Panc1 (cell line): ENCODE measurements around the gene TOR2A. TPM values are rescaled to one million over a fixed set of nuclear protein-coding genes. Genes with fewer than 3 reads are reported as not detected.
"Not testable (repeated sequence)": the region's sequence is repeated elsewhere in the genome, so short reads cannot be mapped to it uniquely, and the experiment has no call there.

ENCODE experiments used
- ATAC-seq: fragments of 200-7000 bp; cut with Tn5 transposase; 2 replicates; pipeline ENCODE4 v1.9.1; 2020; ENCODE audit warnings: mild to moderate bottlenecking, moderate library complexity
- BruUV-seq: library from RNA; stranded (reverse); fragments of 400-500 nt; replicated peaks from 2 replicates; lab custom pipeline; 2021; lab: Mats Ljungman, UMichigan
- CTCF ChIA-PET: fragments of 300-600 bp; sonication (Branson Sonifier 250); formaldehyde crosslinking; loops from one replicate; lab custom pipeline; 2022; ENCODE audit warnings: antibody characterized with exemption; lab: Charles Lee
- POLR2A ChIA-PET: fragments of 300-600 bp; sonication (Branson Sonifier 250); formaldehyde crosslinking; loops from one replicate; lab custom pipeline; 2022; ENCODE audit warnings: antibody characterized with exemption; lab: Charles Lee
- DNase-seq: peaks from one replicate; pipeline ENCODE4 v3.0.0-alpha.2; 2010; ENCODE audit warnings: low read depth, low spot score
- H3K27ac ChIP-seq: 2 replicates; pipeline ENCODE4 v1.5.1; 2011; ENCODE audit warnings: mild to moderate bottlenecking, low read length, inconsistent platforms
- H3K27me3 ChIP-seq: fragments of 200-500 bp; sonication (Bioruptor generic); 2 replicates; pipeline ENCODE4 v1.6.0; 2014; ENCODE audit warnings: low read length, inconsistent platforms; ENCODE audit not compliant: control insufficient read depth, insufficient read depth
- H3K36me3 ChIP-seq: fragments of 200-500 bp; sonication (Bioruptor generic); 2 replicates; pipeline ENCODE4 v1.5.1; 2014; ENCODE audit warnings: inconsistent platforms, mild to moderate bottlenecking, low read length, moderate library complexity; ENCODE audit not compliant: control insufficient read depth, insufficient read depth
- H3K4me1 ChIP-seq: 2 replicates; pipeline ENCODE4 v1.5.1; 2011; ENCODE audit warnings: inconsistent platforms, mild to moderate bottlenecking, low read length, moderate library complexity; ENCODE audit not compliant: control insufficient read depth, insufficient read depth
- H3K4me3 ChIP-seq, 2 experiments: 2 replicates each; pipeline ENCODE4 v1.5.1; 2011 to 2012; ENCODE audit warnings: low read depth in 2 of 2, low read length in 2 of 2, mild to moderate bottlenecking in 2 of 2, inconsistent platforms in 1 of 2, moderate library complexity in 1 of 2
- H3K9me3 ChIP-seq: fragments of 200-500 bp; sonication (Bioruptor generic); 2 replicates; pipeline ENCODE4 v1.5.1; 2014; ENCODE audit warnings: low read depth, mild to moderate bottlenecking, inconsistent platforms, low read length, moderate library complexity; ENCODE audit not compliant: control insufficient read depth, insufficient read depth
- CTCF ChIP-seq: fragments of 450-650 bp; IDR thresholded peaks from 2 replicates; pipeline ENCODE4 v1.5.1; 2017; ENCODE audit warnings: mild to moderate bottlenecking
- POLR2AphosphoS5 ChIP-seq: IDR thresholded peaks from 2 replicates; pipeline ENCODE4 v1.6.1; 2012; ENCODE audit warnings: mild to moderate bottlenecking, low read depth, low read length, moderate library complexity
- SIN3A ChIP-seq: IDR thresholded peaks from 2 replicates; pipeline ENCODE4 v1.6.1; 2012; ENCODE audit warnings: low read depth, mild to moderate bottlenecking, low read length, moderate library complexity, borderline replicate concordance; ENCODE audit not compliant: insufficient read depth
- TCF7L2 ChIP-seq: IDR thresholded peaks from 2 replicates; pipeline ENCODE4 v1.6.1; 2011; ENCODE audit warnings: mild to moderate bottlenecking, low read depth, low read length, inconsistent platforms
- in situ Hi-C: cut with HindIII; loops from 2 replicates; pipeline ENCODE4 v1.10.0; 2016; ENCODE audit warnings: low sequenced_read_pairs, low pct_unique_long_range_greater_than_20kb
- intact Hi-C: fragments of 100-400 bp; cut with micrococcal nuclease; formaldehyde crosslinking; loops from one replicate; pipeline ENCODE4 v1.10.0; 2022; ENCODE audit not compliant: unreplicated experiment
- total RNA-seq: library from RNA; stranded (reverse); gene quantifications from one replicate; pipeline ENCODE4 v1.2.1, GENCODE V29; 2021; ENCODE audit not compliant: unreplicated experiment
- TF ChIP-seq, protein P1 (sequence below), 2 experiments: IDR thresholded peaks; 2 replicates each; pipeline ENCODE4 v1.6.1; 2011 to 2012; ENCODE audit warnings: low read depth in 2 of 2, control low read depth in 1 of 2, low read length in 1 of 2, mild to moderate bottlenecking in 1 of 2, moderate library complexity in 1 of 2; ENCODE audit not compliant: insufficient read depth in 1 of 2

TOR2A gene
- total RNA-seq, 1 experiment from 2014 or later: 8.2 TPM

DNA sequence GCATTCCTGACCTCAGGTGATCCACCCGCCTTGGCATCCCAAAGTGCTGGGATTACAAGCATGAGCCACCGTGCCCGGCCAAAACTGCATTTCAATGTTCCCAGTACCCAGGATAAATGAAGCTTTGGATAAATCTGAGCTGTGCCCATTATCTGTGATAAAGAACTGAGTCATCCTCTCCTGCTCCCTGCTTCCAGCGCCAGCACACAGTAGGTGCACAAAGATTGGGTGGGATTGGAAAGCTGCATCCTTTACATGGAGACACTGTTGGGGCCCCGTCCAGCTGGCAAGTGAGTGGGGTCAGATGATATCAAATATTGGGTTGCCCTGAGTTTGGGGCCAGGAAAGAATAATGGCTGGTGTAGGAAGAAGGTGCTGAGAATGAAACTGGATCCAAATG, 26.0 kb upstream of the TOR2A start:
- POLR2A ChIA-PET: no interaction called here
- no peak for DNase-seq
- H3K36me3 ChIP-seq: no peaks in the 10 kb centered on the region
- H3K4me1 ChIP-seq: no peaks in the 10 kb centered on the region
- in situ Hi-C loops (no loop called here), intact Hi-C loops (no loop called here)
- CTCF ChIA-PET: no interaction called here
- no peak overlapping the region for H3K4me3 ChIP-seq
- ATAC-seq: no peak
- H3K27ac ChIP-seq: no peak overlapping the region
- no TSS peak for BruUV-seq
- H3K27me3 ChIP-seq: no peaks in the 10 kb centered on the region
- TF ChIP-seq TCF7L2 (no peak), SIN3A (no peak), CTCF (no peak), POLR2AphosphoS5 (no peak)
- TF ChIP-seq, protein P1, sequence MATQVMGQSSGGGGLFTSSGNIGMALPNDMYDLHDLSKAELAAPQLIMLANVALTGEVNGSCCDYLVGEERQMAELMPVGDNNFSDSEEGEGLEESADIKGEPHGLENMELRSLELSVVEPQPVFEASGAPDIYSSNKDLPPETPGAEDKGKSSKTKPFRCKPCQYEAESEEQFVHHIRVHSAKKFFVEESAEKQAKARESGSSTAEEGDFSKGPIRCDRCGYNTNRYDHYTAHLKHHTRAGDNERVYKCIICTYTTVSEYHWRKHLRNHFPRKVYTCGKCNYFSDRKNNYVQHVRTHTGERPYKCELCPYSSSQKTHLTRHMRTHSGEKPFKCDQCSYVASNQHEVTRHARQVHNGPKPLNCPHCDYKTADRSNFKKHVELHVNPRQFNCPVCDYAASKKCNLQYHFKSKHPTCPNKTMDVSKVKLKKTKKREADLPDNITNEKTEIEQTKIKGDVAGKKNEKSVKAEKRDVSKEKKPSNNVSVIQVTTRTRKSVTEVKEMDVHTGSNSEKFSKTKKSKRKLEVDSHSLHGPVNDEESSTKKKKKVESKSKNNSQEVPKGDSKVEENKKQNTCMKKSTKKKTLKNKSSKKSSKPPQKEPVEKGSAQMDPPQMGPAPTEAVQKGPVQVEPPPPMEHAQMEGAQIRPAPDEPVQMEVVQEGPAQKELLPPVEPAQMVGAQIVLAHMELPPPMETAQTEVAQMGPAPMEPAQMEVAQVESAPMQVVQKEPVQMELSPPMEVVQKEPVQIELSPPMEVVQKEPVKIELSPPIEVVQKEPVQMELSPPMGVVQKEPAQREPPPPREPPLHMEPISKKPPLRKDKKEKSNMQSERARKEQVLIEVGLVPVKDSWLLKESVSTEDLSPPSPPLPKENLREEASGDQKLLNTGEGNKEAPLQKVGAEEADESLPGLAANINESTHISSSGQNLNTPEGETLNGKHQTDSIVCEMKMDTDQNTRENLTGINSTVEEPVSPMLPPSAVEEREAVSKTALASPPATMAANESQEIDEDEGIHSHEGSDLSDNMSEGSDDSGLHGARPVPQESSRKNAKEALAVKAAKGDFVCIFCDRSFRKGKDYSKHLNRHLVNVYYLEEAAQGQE (IDR thresholded peaks at IDR 0.05; ENCODE audit: insufficient read depth in 1 of 2, low read depth in 2 of 2, low read length in 1 of 2): no peak
- no peaks in the 10 kb centered on the region for H3K9me3 ChIP-seq

DNA sequence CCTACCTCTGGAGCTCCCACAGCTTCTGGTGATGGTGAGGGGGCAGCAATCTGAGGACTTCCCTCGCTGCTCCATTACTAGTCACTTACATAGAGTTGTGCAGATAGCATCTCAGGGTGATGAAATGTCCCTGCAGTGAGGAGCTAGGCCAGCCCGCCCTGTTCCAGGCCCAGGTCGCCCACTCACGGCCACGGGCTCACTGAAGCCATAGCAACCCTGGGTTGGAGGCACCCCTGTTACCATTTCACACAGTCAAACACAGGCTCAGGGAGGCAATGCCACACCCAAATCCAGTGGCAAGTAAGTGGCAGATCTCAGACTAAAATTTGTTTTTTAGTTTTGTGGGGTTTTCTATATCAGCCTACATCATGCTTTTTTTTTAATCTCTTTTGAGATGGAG, 23.7 kb upstream of the TOR2A start:
- no peak for TF ChIP-seq POLR2AphosphoS5
- Histone ChIP-seq H3K36me3 (no peaks in the 10 kb centered on the region), H3K4me1 (no peaks in the 10 kb centered on the region), H3K27ac (no peak overlapping the region), H3K4me3 (no peak overlapping the region), H3K9me3 (no peaks in the 10 kb centered on the region), H3K27me3 (peaks cover 2% of the 10 kb centered on the region; the same call in 1 of the 2 replicates)
- ChIA-PET POLR2A (no interaction called here), CTCF (interaction anchor here (0.7 kb wide), 1 partner anchor 8 kb away, joined by 3 read pairs; no protein-coding TSS in a partner anchor)
- ATAC-seq: no peak
- intact Hi-C loops: no loop called here
- BruUV-seq: no TSS peak
- in situ Hi-C loops: no loop called here
- no peak for DNase-seq

DNA sequence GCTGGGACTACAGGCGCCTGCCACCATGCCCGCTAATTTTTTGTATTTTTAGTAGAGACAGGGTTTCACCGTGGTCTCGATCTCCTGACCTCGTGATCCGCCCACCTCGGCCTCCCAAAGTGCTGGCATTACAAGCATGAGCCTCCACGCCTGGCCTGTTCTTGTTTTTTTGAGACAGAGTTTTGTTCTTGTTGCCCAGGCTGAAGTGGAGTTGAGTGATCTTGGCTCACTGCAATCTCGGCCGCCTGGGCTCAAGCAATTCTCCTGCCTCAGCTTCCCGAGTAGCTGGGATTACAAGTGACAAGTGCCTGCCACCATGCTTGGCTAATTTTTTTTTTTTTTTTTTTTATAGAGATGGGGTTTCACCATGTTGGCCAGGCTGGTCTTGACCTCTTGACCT, 21.7 kb upstream of the TOR2A start:
- H3K4me1 ChIP-seq, intact Hi-C loops, H3K4me3 ChIP-seq, in situ Hi-C loops, H3K9me3 ChIP-seq, DNase-seq, H3K27me3 ChIP-seq, ATAC-seq, H3K27ac ChIP-seq, BruUV-seq, H3K36me3 ChIP-seq: not testable (repeated sequence)
- ChIA-PET POLR2A (interaction anchor here (0.5 kb wide), 1 partner anchor 24 kb away, joined by 3 read pairs; no protein-coding TSS in a partner anchor), CTCF (interaction anchor here (0.7 kb wide), 1 partner anchor 531 kb away, joined by 3 read pairs; no protein-coding TSS in a partner anchor)
